Endothelial cell (in vitro differentiated cells): Measurements from ENCODE around the gene SLC16A7. TPM values are rescaled to one million over a fixed set of nuclear protein-coding genes. Genes with fewer than 3 reads are reported as not detected.
A peak's percentile ranks its signal among the peaks of the same experiment; 100 is the strongest.
"Not testable (repeated sequence)": the region's sequence is repeated elsewhere in the genome, so short reads cannot be mapped to it uniquely, and the experiment has no call there.

Experiments
- DNase-seq: peaks from one replicate; pipeline ENCODE4 v3.0.0; 2021; ENCODE audit warnings: low spot score
- H3K27ac Mint-ChIP-seq: one replicate; pipeline ENCODE4 v1.8.0; 2021; ENCODE audit warnings: mixed read lengths, inconsistent platforms; ENCODE audit not compliant: unreplicated experiment
- H3K27me3 Mint-ChIP-seq: one replicate; pipeline ENCODE4 v1.8.0; 2021; ENCODE audit warnings: mild to moderate bottlenecking, moderate library complexity, mixed read lengths, inconsistent platforms; ENCODE audit not compliant: unreplicated experiment
- H3K36me3 Mint-ChIP-seq: one replicate; pipeline ENCODE4 v1.8.0; 2021; ENCODE audit warnings: mild to moderate bottlenecking, low read depth, mixed read lengths, inconsistent platforms; ENCODE audit not compliant: unreplicated experiment
- H3K4me1 Mint-ChIP-seq: one replicate; pipeline ENCODE4 v1.8.0; 2021; ENCODE audit warnings: mild to moderate bottlenecking, mixed read lengths, inconsistent platforms; ENCODE audit not compliant: unreplicated experiment
- H3K4me3 Mint-ChIP-seq: one replicate; pipeline ENCODE4 v1.8.0; 2021; ENCODE audit warnings: mild to moderate bottlenecking, mixed read lengths, inconsistent platforms; ENCODE audit not compliant: unreplicated experiment
- H3K9me3 Mint-ChIP-seq: one replicate; pipeline ENCODE4 v1.8.0; 2021; ENCODE audit warnings: mixed read lengths, inconsistent platforms; ENCODE audit not compliant: unreplicated experiment
- CTCF ChIP-seq: fragments of 200-600 bp; sonication (generic); IDR thresholded peaks from one replicate; pipeline ENCODE4 v1.5.0; 2021; ENCODE audit warnings: antibody characterized with exemption; ENCODE audit not compliant: unreplicated experiment
- total RNA-seq: library from RNA; stranded (reverse); fragmentation: NEBNext Ultra II Directional; extraction: Animal tissue kit (Norgen Biotek cat#: 25700); gene quantifications from one replicate; pipeline ENCODE4 v1.2.1, GENCODE V29; 2021; ENCODE audit not compliant: unreplicated experiment

The SLC16A7 gene
- total RNA-seq, 1 donor from 2014 or later, result 14.6 TPM

DNA sequence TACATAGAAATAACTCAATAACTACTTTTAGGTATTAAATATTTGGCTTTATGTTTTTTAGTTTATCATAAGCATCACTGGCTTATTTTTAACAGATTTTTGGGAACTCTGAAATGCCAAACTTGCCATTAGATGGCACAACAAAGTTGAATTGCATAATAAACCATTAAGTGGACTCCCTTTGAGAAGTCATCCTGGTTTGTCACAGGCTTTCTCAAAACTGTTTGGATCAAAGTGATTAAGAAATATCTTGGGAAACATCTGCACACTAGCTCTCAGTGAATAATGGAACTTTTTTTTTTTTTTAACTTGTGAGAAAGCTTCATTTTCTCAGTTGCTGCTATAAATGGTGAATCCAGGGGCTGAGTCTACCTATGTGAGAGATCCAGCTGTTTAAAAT lies 4.3 kb downstream of the SLC16A7 start:
- Mint-ChIP-seq H3K4me1 (peaks cover 32% of the 10 kb centered on the region), H3K9me3 (no peaks in the 10 kb centered on the region), H3K4me3 (no peak overlapping the region), H3K36me3 (no peaks in the 10 kb centered on the region), H3K27me3 (peaks cover 6% of the 10 kb centered on the region), H3K27ac (no peak overlapping the region)
- TF ChIP-seq CTCF, result no peak
- no peak for DNase-seq

DNA sequence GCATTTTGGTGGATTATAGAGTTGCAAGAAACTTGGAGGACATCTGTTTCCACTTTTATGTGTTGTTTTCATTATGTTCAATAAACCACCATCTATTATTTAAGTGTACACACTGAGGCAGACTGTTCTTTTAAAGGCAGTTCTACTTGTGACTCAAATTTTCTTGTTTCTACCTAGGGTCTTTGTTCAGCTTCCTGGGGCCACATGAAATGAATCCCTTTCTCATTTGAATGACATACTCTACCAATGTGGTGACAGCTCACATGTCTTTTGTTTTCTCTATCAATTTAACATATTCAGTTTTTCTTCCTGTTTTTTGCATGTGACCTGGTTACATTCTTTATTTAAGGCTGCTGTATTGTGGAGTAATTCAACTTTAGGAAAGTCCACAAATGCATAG lies 7.9 kb downstream of the SLC16A7 start:
- H3K4me1 Mint-ChIP-seq, result peaks cover 17% of the 10 kb centered on the region
- no peaks in the 10 kb centered on the region for H3K36me3 Mint-ChIP-seq
- no peak overlapping the region for H3K27ac Mint-ChIP-seq
- no peak for TF ChIP-seq CTCF
- H3K4me3 Mint-ChIP-seq, result no peak overlapping the region
- no peaks in the 10 kb centered on the region for H3K27me3 Mint-ChIP-seq
- no peak for DNase-seq
- H3K9me3 Mint-ChIP-seq, result no peaks in the 10 kb centered on the region

DNA sequence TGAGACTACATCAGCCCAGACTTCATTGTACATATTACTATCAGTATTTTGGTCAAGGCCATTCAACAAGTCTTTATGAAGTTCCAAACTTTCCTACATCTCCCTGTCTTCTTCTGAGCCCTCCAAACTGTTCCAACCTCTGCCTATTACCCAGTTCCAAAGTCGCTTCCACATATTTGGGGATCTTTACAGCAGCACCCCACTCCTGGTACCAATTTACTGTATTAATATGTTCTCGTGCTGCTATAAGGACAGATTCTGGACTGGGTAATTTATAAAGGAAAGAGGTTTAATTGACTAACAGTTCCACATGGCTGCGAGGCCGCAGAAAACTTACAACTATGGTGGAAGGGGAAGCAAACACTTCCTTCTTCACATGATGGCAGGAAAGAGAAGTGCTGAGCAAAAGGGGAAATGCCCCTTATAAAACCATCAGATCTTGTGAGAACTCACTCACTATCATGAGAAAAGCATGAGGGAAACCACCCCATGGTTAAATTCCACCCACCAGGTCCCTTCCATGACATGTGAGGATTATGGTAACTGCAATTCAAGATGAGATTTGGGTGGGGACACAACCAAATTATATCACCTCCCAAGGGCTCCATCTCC lies 17.1 kb downstream of the SLC16A7 start:
- Mint-ChIP-seq H3K9me3 (peaks cover 16% of the 10 kb centered on the region), H3K36me3 (peaks cover 30% of the 10 kb centered on the region), H3K4me3 (peak overlapping the region; percentile 40)
- not testable (repeated sequence) for H3K4me1 Mint-ChIP-seq, DNase-seq, H3K27me3 Mint-ChIP-seq, H3K27ac Mint-ChIP-seq

DNA sequence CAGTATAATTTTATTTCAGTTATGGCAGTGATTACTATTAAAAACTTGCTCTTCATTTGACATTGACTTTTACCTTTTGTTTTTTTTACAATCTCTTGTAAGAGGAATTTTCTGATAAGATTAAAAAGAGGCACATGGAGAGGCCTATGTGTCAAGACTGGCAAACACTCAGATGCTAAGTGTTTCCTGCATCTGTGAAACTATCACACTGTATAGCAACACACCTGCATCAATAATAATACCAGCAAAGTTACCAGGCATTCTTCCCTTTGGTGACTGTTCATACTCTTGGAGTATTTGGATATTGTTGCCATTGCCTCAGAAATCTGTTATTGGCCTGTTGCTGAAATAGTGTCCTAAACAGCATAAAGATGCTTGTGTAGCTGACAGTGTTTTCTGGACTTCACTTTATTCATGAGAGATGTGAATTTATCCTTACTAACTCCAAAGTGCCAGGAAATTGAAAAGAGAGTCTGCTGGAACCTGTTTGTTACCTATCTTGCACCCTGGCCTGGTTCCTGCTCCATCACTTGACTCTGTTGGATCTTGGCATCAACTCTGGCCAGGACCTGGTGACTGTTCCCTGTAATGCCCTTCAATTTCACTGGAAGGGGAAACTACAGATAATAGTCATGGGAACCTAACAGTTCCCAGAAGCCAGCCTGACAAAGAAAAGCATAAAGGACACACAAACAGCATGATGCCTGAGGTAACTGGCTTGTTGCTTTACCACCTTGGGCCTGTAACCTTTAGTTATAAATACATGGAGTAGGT lies 19.8 kb downstream of the SLC16A7 start:
- no peak overlapping the region for H3K27ac Mint-ChIP-seq
- H3K36me3 Mint-ChIP-seq, result peaks cover 23% of the 10 kb centered on the region

More for the DNA sequence above, 19.8 kb downstream of the SLC16A7 start:
- Mint-ChIP-seq H3K27me3 (no peaks in the 10 kb centered on the region), H3K4me3 (no peak overlapping the region), H3K9me3 (peaks cover 16% of the 10 kb centered on the region), H3K4me1 (peaks cover 5% of the 10 kb centered on the region)
- TF ChIP-seq CTCF, result no peak
- DNase-seq, result no peak
